ENCODE measurements around the gene WFS1. TPM values are rescaled to one million over a fixed set of nuclear protein-coding genes. Genes with fewer than 3 reads are reported as not detected.

WFS1 gene
- total and polyA plus RNA-seq, 9 of the 15 experiments (the other 6 are each of a cell fraction or from before 2014, with no cell fraction given): 0.01 to 0.29 (median 0.03) TPM; not detected in 5

GRCh38 chr4:6336166-6336565, 66.5 kb downstream of the WFS1 start:
- Histone ChIP-seq H3K9ac (ENCODE audit: insufficient read depth in 1 of 2, low read depth in 2 of 2, low read length in 2 of 2) (no peak overlapping the region), H4K20me1 (replicated peaks; ENCODE audit: control insufficient read depth, insufficient read depth, low read length) (0 out of 2 replicates have a peak, but pooled peaks cover 3% of the 10 kb centered on the region), H3K4me2 (ENCODE audit: insufficient read depth, low read length) (no peak overlapping the region), H3K4me1 (replicated peaks in 1 of 2; ENCODE audit: control insufficient read depth in 2 of 2, insufficient read depth in 2 of 2, low read length in 2 of 2) (peaks cover 0 to 3% of the 10 kb centered on the region in 2 experiments; a peak in 1 of 5 replicates), H3K9me1 (ENCODE audit: control insufficient read depth, insufficient read depth, low read length) (no peaks in the 10 kb centered on the region), H2AFZ (ENCODE audit: low read depth, low read length) (no peak overlapping the region), H3K27me3 (ENCODE audit: control insufficient read depth in 2 of 2, insufficient read depth in 2 of 2, low read length in 2 of 2) (peaks cover 0 to 6% of the 10 kb centered on the region in 2 experiments; a peak in 2 of 5 replicates), H3K27ac (ENCODE audit: extremely low read depth, low read depth, low read length) (no peak overlapping the region), H3K9me3 (replicated peaks; ENCODE audit: control insufficient read depth, insufficient read depth, low read depth, low read length) (no peaks in the 10 kb centered on the region), H3K4me3 (no peak overlapping the region), H3K36me3 (ENCODE audit: control insufficient read depth, insufficient read depth, low read length) (no peaks in the 10 kb centered on the region), H3K79me2 (ENCODE audit: control insufficient read depth, insufficient read depth, low read length) (no peaks in the 10 kb centered on the region)
- DNase-seq (ENCODE audit: extremely low read depth in 1 of 4, low spot score in 3 of 4) (no peak), FAIRE-seq (no peak), ATAC-seq (no peak)
- WGBS (ENCODE audit: insufficient coverage, low coverage, missing lambda C conversion rate): 0% methylated on average over 4 of the region's 13 CpGs
- TF ChIP-seq ZNF408 (CRISPR knock-in tag; IDR thresholded peaks at IDR 0.05; ENCODE audit: low read depth): no peak
- TF ChIP-seq ETV1 (tag; conservative IDR thresholded peaks at IDR 0.05; ENCODE audit: low read depth): no peak
- no peak for TF ChIP-seq NCOA1 (IDR thresholded peaks at IDR 0.05; ENCODE audit: low read depth)
- TF ChIP-seq ZNF354B (CRISPR knock-in tag; IDR thresholded peaks at IDR 0.05): no peak
- TF ChIP-seq CBX8 (IDR thresholded peaks at IDR 0.05; ENCODE audit: borderline replicate concordance, extremely low read depth, low read depth, low read length, poor library complexity, severe bottlenecking): no peak
- TF ChIP-seq DEAF1 (CRISPR knock-in tag; IDR thresholded peaks at IDR 0.05): no peak
- no peak for TF ChIP-seq ZNF57 (CRISPR knock-in tag; IDR thresholded peaks at IDR 0.05)
- TF ChIP-seq IRF1 (CRISPR knock-in tag; IDR thresholded peaks at IDR 0.05; ENCODE audit: borderline replicate concordance): no peak
- TF ChIP-seq TCF15 (CRISPR knock-in tag; IDR thresholded peaks at IDR 0.05): no peak
- no peak for TF ChIP-seq FOS (IDR thresholded peaks at IDR 0.05; ENCODE audit: extremely low read depth, insufficient read length)
- no peak for TF ChIP-seq HNRNPK (IDR thresholded peaks at IDR 0.05; ENCODE audit: low read depth, low read length, poor library complexity, severe bottlenecking)
- TF ChIP-seq TAF15 (IDR thresholded peaks at IDR 0.05; ENCODE audit: low read depth, low read length): no peak
- TF ChIP-seq MBD1 (CRISPR knock-in tag; IDR thresholded peaks at IDR 0.05): no peak
- no TSS peak for BruUV-seq (replicated peaks)
- intact Hi-C loops (cut with micrococcal nuclease): no loop called here
- ChIA-PET POLR2A (no interaction called here), CTCF (ENCODE audit: low intra/inter-chr PET ratio) (no interaction called here)
- in situ Hi-C loops (cut with MboI): no loop called here

Data from K562 (cell line).